Activated naive CD4-positive, alpha-beta T cell treated with anti-CD3 and anti-CD28 coated beads, Interleukin-2, amount 50 U/mL, for 24 hours (primary cell): ENCODE results near the gene SUFU.

Experiments used
- H3K27ac Mint-ChIP-seq: one replicate; pipeline ENCODE4 v1.8.0; 2021; ENCODE audit warnings: mild to moderate bottlenecking, mixed read lengths
- H3K27me3 Mint-ChIP-seq: one replicate; pipeline ENCODE4 v1.8.0; 2021; ENCODE audit warnings: mixed read lengths
- H3K36me3 Mint-ChIP-seq: one replicate; pipeline ENCODE4 v1.8.0; 2021; ENCODE audit warnings: mixed read lengths
- H3K4me1 Mint-ChIP-seq: one replicate; pipeline ENCODE4 v1.8.0; 2021; ENCODE audit warnings: mixed read lengths
- H3K4me3 Mint-ChIP-seq: one replicate; pipeline ENCODE4 v1.8.0; 2021; ENCODE audit warnings: mild to moderate bottlenecking, mixed read lengths
- H3K9me3 Mint-ChIP-seq: one replicate; pipeline ENCODE4 v1.8.0; 2021; ENCODE audit warnings: mixed read lengths

The SUFU gene

DNA sequence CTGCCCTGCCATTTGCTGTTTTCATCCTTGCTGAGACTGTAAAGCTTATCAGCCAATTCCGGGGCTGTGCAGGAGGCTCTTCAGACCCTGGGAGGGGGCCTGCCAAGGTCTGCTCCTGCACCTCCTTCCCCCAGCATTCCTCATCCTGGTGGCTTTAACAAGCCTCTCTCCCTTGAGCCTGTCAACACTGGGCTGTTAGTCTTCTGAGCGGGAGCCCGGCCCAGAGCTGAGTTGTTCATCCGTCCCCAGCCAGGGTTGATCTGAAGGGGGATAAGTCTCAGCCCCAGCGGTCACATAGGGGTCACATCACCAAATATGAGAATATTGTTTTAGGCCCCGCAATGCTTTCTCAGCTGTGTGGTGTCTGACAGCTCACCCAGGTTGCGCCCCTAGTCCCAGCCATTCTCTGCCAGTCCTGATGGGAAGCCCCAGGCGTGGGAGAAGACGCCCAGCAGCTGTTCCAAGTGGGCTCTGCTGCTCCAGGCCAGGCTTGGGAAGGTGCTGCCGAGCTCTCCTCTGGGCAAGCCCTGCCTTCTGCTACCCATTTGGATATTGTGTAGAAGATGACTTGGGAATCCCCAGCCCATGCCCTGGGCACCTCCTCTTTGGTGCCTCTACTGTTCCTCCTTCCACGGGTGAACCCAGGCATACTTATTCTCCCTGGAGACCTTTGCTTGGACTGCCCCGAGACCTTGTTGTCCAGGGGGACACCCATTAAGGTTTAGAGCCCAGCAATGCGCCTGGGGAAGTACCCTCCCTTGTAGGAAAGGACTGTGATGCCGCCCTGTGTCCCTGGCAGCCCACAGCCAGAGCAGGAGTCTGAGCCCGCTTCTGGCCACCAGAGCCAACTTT, 117.0 kb downstream of the SUFU start:
- no peaks in the 10 kb centered on the region for H3K27me3 Mint-ChIP-seq
- no peaks in the 10 kb centered on the region for H3K9me3 Mint-ChIP-seq
- H3K4me3 Mint-ChIP-seq = no peak overlapping the region
- peaks cover 2% of the 10 kb centered on the region for H3K36me3 Mint-ChIP-seq
- H3K27ac Mint-ChIP-seq = no peak overlapping the region
- H3K4me1 Mint-ChIP-seq = no peaks in the 10 kb centered on the region

DNA sequence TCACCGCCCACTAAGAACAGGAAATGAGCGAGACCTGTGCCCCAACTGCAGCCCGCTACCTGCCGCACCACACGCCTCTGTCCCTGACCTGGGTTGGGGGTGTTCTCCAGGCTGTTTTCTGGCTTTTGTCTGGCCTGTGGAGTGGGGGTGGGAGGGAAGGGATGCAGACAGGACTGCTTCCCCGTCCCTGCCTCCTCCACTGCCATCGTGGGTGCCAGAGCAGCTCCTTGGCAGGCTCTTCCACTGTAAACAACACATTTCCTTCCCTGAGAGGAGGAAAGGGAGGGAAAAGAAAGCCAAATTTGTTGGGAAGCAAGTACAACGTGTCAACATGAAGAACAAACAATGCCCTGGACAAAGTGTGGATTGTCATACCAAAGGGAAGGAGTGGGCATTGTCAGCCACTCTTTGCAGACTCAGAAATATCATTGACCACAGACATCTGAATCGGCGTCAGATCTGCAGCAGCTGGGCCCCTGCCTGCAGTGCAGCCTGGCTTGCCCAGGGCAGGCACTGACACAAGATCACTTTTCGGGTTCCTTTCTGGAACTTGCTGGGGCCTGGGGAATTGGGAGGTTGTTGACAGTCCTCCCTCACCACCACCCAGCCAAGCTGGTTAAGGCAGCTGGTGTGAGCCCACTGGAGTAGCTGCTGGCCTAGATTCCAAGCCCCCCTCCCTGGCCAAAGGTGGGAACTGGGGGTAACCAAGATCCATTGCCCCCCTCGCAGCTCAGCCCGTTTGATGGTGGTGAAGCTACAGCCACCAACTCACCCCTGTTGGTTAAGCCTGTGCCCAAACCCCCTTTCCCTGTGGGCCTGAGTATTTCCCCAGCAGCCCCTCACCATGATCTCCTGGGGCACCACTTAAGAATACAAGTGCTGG, 117.9 kb downstream of the SUFU start:
- Mint-ChIP-seq H3K4me3 (no peak overlapping the region), H3K4me1 (no peaks in the 10 kb centered on the region), H3K27ac (no peak overlapping the region), H3K9me3 (no peaks in the 10 kb centered on the region), H3K27me3 (no peaks in the 10 kb centered on the region), H3K36me3 (peaks cover 2% of the 10 kb centered on the region)

GRCh38 chr10:102624094-102624493, 120.3 kb downstream of the SUFU start:
- Mint-ChIP-seq H3K27me3 (no peaks in the 10 kb centered on the region), H3K36me3 (peaks cover 2% of the 10 kb centered on the region), H3K27ac (no peak overlapping the region), H3K4me1 (no peaks in the 10 kb centered on the region), H3K9me3 (no peaks in the 10 kb centered on the region), H3K4me3 (no peak overlapping the region)

DNA sequence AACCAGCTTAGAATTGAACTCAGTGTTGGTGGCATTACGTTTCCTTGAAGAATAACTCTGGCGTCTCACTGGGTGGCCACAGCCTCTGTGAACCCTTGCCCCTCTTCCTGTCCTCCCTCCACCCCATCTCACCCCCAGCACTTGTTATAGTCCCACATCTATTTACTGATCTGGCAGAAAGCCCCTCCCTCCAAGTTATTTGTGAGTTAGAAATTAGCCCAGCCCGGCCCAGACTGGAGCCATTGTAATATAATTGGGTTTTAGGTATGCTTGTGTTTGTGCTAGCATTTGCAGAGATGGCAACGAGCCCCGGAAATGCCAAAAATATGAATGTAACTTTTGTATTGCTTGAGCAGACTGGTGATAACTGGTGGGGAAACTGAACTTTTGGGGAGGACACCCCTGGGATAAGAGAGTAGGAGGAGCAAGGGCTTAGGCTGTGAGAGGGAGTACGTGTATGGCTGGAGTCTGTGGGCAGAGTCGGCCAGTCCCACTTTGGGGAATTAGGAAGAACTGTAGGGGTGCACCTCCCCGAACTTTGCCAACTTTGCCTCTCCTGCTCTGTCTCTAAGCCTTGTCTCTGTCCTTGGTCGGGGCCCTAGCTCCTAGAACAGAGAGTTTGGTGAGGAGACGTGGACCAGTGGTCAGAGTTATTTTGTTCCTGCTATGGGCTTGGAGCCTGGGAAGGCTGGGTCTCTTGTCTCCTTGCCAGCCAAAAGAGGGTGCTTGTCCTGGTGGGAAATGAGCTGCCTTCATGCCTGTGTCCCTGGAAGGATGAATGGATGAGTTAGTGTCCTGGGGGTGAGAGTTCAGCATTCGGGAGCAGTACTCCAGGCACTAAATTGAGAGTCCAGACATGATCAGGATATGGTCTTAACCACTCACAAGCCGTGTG, 121.2 kb downstream of the SUFU start:
- H3K9me3 Mint-ChIP-seq = no peaks in the 10 kb centered on the region

GRCh38 chr10:102626026-102626685, 122.4 kb downstream of the SUFU start:
- Mint-ChIP-seq H3K27me3 (no peaks in the 10 kb centered on the region), H3K9me3 (no peaks in the 10 kb centered on the region), H3K36me3 (peaks cover 2% of the 10 kb centered on the region), H3K4me1 (no peaks in the 10 kb centered on the region), H3K4me3 (no peak overlapping the region), H3K27ac (no peak overlapping the region)

More for the DNA sequence above, 121.2 kb downstream of the SUFU start:
- Mint-ChIP-seq H3K4me3 (no peak overlapping the region), H3K27me3 (no peaks in the 10 kb centered on the region), H3K36me3 (peaks cover 2% of the 10 kb centered on the region), H3K4me1 (no peaks in the 10 kb centered on the region), H3K27ac (no peak overlapping the region)

- Mint-ChIP-seq H3K9me3 (no peaks in the 10 kb centered on the region), H3K27ac (no peak overlapping the region), H3K27me3 (no peaks in the 10 kb centered on the region), H3K4me1 (peaks cover 5% of the 10 kb centered on the region), H3K4me3 (no peak overlapping the region), H3K36me3 (peaks cover 2% of the 10 kb centered on the region)
Measured at GRCh38 chr10:102627291-102627735, 123.5 kb downstream of the SUFU start.

GRCh38 chr10:102627736-102628293, 124.0 kb downstream of the SUFU start:
- no peak overlapping the region for H3K27ac Mint-ChIP-seq
- no peaks in the 10 kb centered on the region for H3K9me3 Mint-ChIP-seq
- peaks cover 2% of the 10 kb centered on the region for H3K36me3 Mint-ChIP-seq
- H3K27me3 Mint-ChIP-seq = no peaks in the 10 kb centered on the region
- peaks cover 10% of the 10 kb centered on the region for H3K4me1 Mint-ChIP-seq
- H3K4me3 Mint-ChIP-seq = no peak overlapping the region

- peaks cover 17% of the 10 kb centered on the region for H3K4me1 Mint-ChIP-seq
- H3K27me3 Mint-ChIP-seq = no peaks in the 10 kb centered on the region
- no peaks in the 10 kb centered on the region for H3K9me3 Mint-ChIP-seq
- no peak overlapping the region for H3K27ac Mint-ChIP-seq
- H3K4me3 Mint-ChIP-seq = no peak overlapping the region
- H3K36me3 Mint-ChIP-seq = no peaks in the 10 kb centered on the region
Measured at GRCh38 chr10:102628451-102628911, 124.7 kb downstream of the SUFU start.

DNA sequence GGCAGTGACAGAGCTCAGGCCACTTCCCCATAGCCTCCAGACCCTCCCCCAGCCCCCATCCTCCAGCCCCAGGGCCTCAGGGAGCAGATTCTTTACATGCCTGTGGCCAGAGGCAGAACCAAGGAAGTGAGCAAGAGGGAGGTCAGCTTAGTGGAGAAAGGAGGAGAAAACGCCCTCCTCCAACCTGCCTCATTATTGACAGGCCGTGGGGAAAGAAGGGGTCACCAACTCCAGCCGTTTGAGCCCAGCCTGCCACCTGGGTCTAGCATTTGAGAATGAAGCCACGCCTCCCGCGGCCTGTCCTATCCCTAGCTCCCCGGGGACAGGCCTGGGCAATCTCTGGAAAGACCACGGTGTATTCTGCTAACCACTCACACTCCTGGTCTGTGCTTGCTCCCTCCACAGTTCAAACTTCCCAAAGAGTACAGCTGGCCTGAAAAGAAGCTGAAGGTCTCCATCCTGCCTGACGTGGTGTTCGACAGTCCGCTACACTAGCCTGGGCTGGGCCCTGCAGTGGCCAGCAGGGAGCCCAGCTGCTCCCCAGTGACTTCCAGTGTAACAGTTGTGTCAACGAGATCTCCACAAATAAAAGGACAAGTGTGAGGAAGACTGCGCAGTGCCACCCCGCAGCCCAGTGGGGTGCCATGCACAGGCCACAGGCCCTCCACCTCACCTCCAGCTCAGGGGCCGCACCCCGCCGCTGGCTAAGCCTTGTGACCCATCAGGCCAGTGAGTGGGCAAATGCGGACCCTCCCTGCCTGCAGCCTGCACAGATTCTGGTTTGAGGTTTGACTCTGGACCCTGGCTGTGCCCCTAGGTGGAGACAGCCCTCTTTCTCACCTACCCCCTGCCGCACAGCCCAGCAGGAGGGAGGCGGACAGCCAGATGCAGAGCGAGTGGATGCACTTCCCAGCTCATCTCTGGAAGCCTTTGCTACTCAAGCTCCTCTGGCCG, 126.2 kb downstream of the SUFU start:
- H3K27me3 Mint-ChIP-seq = no peaks in the 10 kb centered on the region
- no peaks in the 10 kb centered on the region for H3K9me3 Mint-ChIP-seq
- H3K4me1 Mint-ChIP-seq = peaks cover 29% of the 10 kb centered on the region
- no peak overlapping the region for H3K27ac Mint-ChIP-seq
- H3K4me3 Mint-ChIP-seq = no peak overlapping the region
- H3K36me3 Mint-ChIP-seq = no peaks in the 10 kb centered on the region

DNA sequence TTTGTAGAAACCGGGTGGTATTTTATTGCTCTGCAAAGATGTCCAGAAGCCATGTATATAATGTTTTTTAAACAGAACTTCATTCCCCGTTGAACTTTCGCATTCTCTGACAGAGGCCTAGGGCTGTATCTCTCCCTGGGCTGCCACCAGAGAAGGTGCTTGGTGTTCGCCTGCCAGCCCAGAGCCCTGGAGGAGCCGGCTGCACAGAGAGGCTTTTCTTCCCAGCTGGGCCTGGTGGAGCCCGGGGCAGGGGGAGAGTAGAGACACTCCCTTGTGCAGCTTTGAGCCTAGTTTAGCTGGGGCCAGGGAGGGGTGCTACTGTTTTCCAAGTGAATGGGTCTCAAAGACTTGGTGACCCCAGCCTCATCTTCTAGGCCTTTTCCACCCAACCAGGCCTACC, 126.9 kb downstream of the SUFU start:
- Mint-ChIP-seq H3K27ac (no peak overlapping the region), H3K27me3 (no peaks in the 10 kb centered on the region), H3K4me3 (no peak overlapping the region), H3K36me3 (no peaks in the 10 kb centered on the region), H3K4me1 (peaks cover 36% of the 10 kb centered on the region), H3K9me3 (no peaks in the 10 kb centered on the region)

- Mint-ChIP-seq H3K27me3 (no peaks in the 10 kb centered on the region), H3K9me3 (no peaks in the 10 kb centered on the region), H3K36me3 (no peaks in the 10 kb centered on the region), H3K27ac (no peak overlapping the region), H3K4me3 (no peak overlapping the region), H3K4me1 (peaks cover 44% of the 10 kb centered on the region)
Measured at GRCh38 chr10:102631525-102632393, 128.0 kb downstream of the SUFU start.

DNA sequence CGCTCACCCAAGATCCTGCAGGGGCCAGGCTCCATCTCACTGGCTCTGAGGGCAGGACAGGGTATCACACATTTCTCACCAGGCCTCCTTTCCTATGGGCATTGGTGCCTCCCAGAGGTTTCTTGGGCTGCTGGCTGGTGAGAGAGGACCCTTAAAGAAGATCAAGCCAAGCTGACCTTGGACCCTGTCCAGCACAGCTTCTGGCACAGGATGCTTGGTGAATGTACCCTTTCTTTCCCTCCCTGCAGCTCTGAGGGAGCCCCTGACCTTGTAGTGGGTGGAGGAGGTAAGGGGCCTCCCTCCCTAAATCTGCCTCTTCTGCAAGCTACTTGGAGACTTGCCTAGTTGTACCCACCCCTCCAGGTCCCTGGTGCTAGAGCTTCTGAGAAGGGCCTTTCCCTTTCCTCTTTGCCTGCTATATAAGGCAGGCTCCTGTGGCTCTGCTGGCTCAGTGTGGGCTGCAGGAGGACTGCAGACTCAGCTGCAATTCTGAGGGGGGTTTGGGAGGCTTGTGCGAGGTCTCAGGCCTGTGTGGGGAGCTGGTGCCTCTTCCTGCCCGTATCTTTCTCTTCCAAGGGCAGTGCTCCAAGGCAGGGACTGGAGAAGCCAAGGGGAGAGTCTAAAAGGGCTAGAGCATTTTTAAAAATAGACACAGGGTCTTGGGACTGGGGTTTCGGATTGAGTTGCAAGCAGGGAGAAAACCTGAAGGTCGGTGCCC, 128.8 kb downstream of the SUFU start:
- Mint-ChIP-seq H3K4me3 (peak overlapping the region; percentile 30), H3K27me3 (no peaks in the 10 kb centered on the region), H3K36me3 (no peaks in the 10 kb centered on the region), H3K27ac (peak overlapping the region; percentile 62), H3K4me1 (peaks cover 46% of the 10 kb centered on the region), H3K9me3 (no peaks in the 10 kb centered on the region)
